ENCODE data around the gene PLK3.

The PLK3 gene

DNA sequence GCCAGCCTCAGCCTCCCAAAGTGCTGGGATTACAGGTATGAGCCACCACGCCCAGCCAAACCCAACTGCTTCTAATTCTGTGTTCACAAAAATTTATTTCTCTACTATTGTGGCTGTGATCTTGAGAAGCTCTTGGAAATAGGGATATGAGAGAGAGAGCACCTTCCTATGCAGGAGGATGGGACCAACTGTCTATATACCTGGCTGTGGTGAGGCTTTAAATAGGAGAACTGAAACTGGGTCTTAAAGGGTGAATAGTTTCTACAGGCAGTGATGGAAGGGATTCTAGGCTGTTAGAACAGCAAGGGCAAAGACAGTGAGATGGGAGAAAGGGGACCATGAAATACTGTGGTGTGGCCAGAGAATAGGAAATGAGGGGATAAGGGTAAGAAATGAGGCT lies 51.1 kb downstream of the PLK3 start:
- Histone ChIP-seq H3K27me3 (no peaks in the 10 kb centered on the region), H3K9me3 (no peaks in the 10 kb centered on the region), H3K36me3 (peaks cover 0 to 24% (median 5%) of the 10 kb centered on the region in 3 donors), H3K4me3 (no peak overlapping the region), H3K27ac (no peak overlapping the region), H3K4me1 (peaks cover 0 to 4% (median 0%) of the 10 kb centered on the region in 4 donors)
- intact Hi-C loops (cut with DNase I; ENCODE audit: low total_unique reads), result no loop called here
- TF ChIP-seq, protein P1, sequence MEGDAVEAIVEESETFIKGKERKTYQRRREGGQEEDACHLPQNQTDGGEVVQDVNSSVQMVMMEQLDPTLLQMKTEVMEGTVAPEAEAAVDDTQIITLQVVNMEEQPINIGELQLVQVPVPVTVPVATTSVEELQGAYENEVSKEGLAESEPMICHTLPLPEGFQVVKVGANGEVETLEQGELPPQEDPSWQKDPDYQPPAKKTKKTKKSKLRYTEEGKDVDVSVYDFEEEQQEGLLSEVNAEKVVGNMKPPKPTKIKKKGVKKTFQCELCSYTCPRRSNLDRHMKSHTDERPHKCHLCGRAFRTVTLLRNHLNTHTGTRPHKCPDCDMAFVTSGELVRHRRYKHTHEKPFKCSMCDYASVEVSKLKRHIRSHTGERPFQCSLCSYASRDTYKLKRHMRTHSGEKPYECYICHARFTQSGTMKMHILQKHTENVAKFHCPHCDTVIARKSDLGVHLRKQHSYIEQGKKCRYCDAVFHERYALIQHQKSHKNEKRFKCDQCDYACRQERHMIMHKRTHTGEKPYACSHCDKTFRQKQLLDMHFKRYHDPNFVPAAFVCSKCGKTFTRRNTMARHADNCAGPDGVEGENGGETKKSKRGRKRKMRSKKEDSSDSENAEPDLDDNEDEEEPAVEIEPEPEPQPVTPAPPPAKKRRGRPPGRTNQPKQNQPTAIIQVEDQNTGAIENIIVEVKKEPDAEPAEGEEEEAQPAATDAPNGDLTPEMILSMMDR (IDR thresholded peaks at IDR 0.05), result no peak
- DNase-seq, result no peak

DNA sequence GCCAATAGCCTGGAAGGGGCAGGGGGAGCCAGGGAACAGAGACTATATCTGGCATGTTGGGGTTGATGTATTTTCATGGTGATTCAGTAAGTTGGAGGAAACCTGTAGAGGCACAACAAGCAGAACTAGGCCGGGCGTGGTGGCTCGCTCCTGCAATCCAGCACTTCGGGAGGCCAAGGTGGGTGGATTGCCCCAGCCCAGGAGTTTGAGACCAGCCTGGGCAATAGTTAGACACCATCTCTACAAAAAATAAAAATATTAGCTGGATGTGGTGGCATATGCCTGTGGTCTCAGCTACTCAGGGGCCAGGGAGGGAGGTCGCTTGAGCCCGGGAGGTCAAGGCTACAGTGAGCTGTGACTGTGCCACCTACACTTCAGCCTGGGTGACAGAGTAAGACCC lies 53.0 kb downstream of the PLK3 start:
- H3K9me3 ChIP-seq, result no peaks in the 10 kb centered on the region
- no peak overlapping the region for H3K4me3 ChIP-seq
- H3K27me3 ChIP-seq, result no peaks in the 10 kb centered on the region
- H3K36me3 ChIP-seq, result peaks cover 5 to 37% (median 12%) of the 10 kb centered on the region in 3 donors
- intact Hi-C loops (cut with DNase I; ENCODE audit: low total_unique reads), result no loop called here
- H3K4me1 ChIP-seq, result peaks cover 0 to 4% (median 0%) of the 10 kb centered on the region in 4 donors
- no peak for DNase-seq
- no peak overlapping the region for H3K27ac ChIP-seq
- TF ChIP-seq, protein P1 (IDR thresholded peaks at IDR 0.05), result no peak

DNA sequence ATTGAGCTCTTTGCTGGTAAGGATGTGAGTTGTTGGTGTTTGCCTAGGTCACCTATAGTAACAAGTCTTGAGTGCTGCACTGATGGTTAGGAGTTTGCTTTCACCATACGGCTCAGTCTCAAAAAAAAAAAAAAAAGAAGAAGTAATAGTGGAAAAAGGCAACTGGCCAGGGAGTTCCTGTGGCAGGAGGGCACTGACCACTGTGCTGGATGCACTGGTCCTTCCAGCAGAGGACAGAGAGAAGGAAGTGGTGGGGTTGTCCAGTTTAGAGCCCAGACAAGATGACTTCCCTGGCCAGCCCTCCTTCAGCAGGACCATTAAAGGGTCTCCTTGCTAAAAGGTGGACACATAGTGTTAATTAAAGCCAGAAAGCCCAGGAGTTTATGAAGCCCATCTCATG lies 54.8 kb downstream of the PLK3 start:
- H3K36me3 ChIP-seq, result peaks cover 5 to 41% (median 12%) of the 10 kb centered on the region in 3 donors
- TF ChIP-seq, protein P1 (IDR thresholded peaks at IDR 0.05), result no peak
- DNase-seq, result no peak

More for the DNA sequence above, 54.8 kb downstream of the PLK3 start:
- Histone ChIP-seq H3K4me3 (no peak overlapping the region), H3K9me3 (no peaks in the 10 kb centered on the region), H3K4me1 (peaks cover 0 to 1% (median 0%) of the 10 kb centered on the region in 4 donors), H3K27me3 (no peaks in the 10 kb centered on the region), H3K27ac (no peak overlapping the region)
- intact Hi-C loops (cut with DNase I; ENCODE audit: low total_unique reads), result no loop called here
